Measurements from ENCODE around the gene LMO4. TPM values are rescaled to one million over a fixed set of nuclear protein-coding genes. Genes with fewer than 3 reads are reported as not detected.

Gene LMO4
- total and polyA plus RNA-seq, 2 of the 13 experiments (the other 11 are each of a cell fraction or from before 2014, with no cell fraction given): 19.3 to 49.9 TPM

GRCh38 chr1:87328272-87329050, at the start of gene LMO4 (continued):
- TF ChIP-seq ZNF263 (CRISPR knock-in tag; IDR thresholded peaks at IDR 0.05) (peak; percentile 97), TCF7 (IDR thresholded peaks at IDR 0.05; ENCODE audit: low read depth) (no peak)
- TF ChIP-seq, protein P1, sequence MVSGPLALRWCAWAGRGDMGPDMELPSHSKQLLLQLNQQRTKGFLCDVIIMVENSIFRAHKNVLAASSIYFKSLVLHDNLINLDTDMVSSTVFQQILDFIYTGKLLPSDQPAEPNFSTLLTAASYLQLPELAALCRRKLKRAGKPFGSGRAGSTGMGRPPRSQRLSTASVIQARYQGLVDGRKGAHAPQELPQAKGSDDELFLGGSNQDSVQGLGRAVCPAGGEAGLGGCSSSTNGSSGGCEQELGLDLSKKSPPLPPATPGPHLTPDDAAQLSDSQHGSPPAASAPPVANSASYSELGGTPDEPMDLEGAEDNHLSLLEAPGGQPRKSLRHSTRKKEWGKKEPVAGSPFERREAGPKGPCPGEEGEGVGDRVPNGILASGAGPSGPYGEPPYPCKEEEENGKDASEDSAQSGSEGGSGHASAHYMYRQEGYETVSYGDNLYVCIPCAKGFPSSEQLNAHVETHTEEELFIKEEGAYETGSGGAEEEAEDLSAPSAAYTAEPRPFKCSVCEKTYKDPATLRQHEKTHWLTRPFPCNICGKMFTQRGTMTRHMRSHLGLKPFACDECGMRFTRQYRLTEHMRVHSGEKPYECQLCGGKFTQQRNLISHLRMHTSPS (CRISPR knock-in tag; IDR thresholded peaks at IDR 0.05; ENCODE audit: low read depth): no peak
- TF ChIP-seq, protein P2, sequence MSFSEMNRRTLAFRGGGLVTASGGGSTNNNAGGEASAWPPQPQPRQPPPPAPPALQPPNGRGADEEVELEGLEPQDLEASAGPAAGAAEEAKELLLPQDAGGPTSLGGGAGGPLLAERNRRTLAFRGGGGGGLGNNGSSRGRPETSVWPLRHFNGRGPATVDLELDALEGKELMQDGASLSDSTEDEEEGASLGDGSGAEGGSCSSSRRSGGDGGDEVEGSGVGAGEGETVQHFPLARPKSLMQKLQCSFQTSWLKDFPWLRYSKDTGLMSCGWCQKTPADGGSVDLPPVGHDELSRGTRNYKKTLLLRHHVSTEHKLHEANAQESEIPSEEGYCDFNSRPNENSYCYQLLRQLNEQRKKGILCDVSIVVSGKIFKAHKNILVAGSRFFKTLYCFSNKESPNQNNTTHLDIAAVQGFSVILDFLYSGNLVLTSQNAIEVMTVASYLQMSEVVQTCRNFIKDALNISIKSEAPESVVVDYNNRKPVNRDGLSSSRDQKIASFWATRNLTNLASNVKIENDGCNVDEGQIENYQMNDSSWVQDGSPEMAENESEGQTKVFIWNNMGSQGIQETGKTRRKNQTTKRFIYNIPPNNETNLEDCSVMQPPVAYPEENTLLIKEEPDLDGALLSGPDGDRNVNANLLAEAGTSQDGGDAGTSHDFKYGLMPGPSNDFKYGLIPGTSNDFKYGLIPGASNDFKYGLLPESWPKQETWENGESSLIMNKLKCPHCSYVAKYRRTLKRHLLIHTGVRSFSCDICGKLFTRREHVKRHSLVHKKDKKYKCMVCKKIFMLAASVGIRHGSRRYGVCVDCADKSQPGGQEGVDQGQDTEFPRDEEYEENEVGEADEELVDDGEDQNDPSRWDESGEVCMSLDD (CRISPR knock-in tag; IDR thresholded peaks at IDR 0.05; ENCODE audit: borderline replicate concordance): no peak

GRCh38 chr1:87279536-87279875, 49.2 kb upstream of the LMO4 start:
- POLR2A ChIA-PET: no interaction called here
- Histone ChIP-seq H3K27ac (ENCODE audit: extremely low read length, insufficient read depth, low read length) (no peak overlapping the region), H3K79me2 (ENCODE audit: insufficient read depth, low read length) (no peaks in the 10 kb centered on the region), H2AFZ (ENCODE audit: low read length) (no peak overlapping the region), H3K4me3 (replicated peaks in 1 of 3; ENCODE audit: insufficient read depth in 1 of 3, low read depth in 2 of 3, low read length in 3 of 3) (no peak overlapping the region), H3K4me2 (ENCODE audit: low read depth, low read length) (no peak overlapping the region), H3K9ac (ENCODE audit: insufficient read depth, low read depth, low read length) (no peak overlapping the region), H3K36me3 (replicated peaks in 1 of 2; ENCODE audit: control insufficient read depth in 1 of 2, insufficient read depth in 2 of 2, low read length in 2 of 2) (no peaks in the 10 kb centered on the region), H3K4me1 (ENCODE audit: insufficient read depth, low read length) (no peaks in the 10 kb centered on the region), H4K20me1 (ENCODE audit: insufficient read depth, low read length) (no peaks in the 10 kb centered on the region), H3K9me3 (ENCODE audit: low read length) (no peaks in the 10 kb centered on the region), H3K27me3 (ENCODE audit: control insufficient read depth in 1 of 2, insufficient read depth in 2 of 2, low read length in 2 of 2) (peaks cover 0 to 7% of the 10 kb centered on the region in 2 experiments; a peak in 1 of 5 replicates)
- WGBS (ENCODE audit: low lambda C conversion rate): 56% methylated on average over 2 of the region's 2 CpGs
- no peak for DNase-seq (ENCODE audit: low spot score)
- FAIRE-seq: no peak
- intact Hi-C loops (cut with micrococcal nuclease; ENCODE audit: unreplicated experiment): no loop called here
- CTCF ChIA-PET (ENCODE audit: low intra/inter-chr PET ratio, low total read pairs): no interaction called here
- in situ Hi-C loops (cut with HindIII; ENCODE audit: extremely low pct_ligation_motif_present, low pct_unique_long_range_greater_than_20kb): no loop called here
- no TSS peak for BruUV-seq (replicated peaks)
- ATAC-seq: no peak
- TF ChIP-seq POLR2A (IDR thresholded peaks at IDR 0.05; ENCODE audit: insufficient read depth in 1 of 2, low read depth in 2 of 2, low read length in 2 of 2) (no peak), AKNA (CRISPR knock-in tag; IDR thresholded peaks at IDR 0.05; ENCODE audit: borderline replicate concordance) (no peak), ZFP1 (CRISPR knock-in tag; IDR thresholded peaks at IDR 0.05) (no peak), ZNF816 (CRISPR knock-in tag; IDR thresholded peaks at IDR 0.05; ENCODE audit: borderline replicate concordance) (no peak), PAX8 (CRISPR knock-in tag; IDR thresholded peaks at IDR 0.05; ENCODE audit: borderline replicate concordance) (no peak), ZNF614 (CRISPR knock-in tag; IDR thresholded peaks at IDR 0.05; ENCODE audit: borderline replicate concordance) (no peak), MTA3 (CRISPR knock-in tag; IDR thresholded peaks at IDR 0.05) (no peak), IKZF1 (IDR thresholded peaks at IDR 0.05) (no peak), MATR3 (CRISPR knock-in tag; IDR thresholded peaks at IDR 0.05) (no peak), RAD51 (IDR thresholded peaks at IDR 0.05; ENCODE audit: borderline replicate concordance) (no peak), HNRNPL (IDR thresholded peaks at IDR 0.05; ENCODE audit: low read depth, low read length) (no peak)
